HepG2 (cell line): ENCODE results near the gene SHC1. TPM values are rescaled to one million over a fixed set of nuclear protein-coding genes. Genes with fewer than 3 reads are reported as not detected.

Experiments
- ATAC-seq: fragments of 200-7000 bp; cut with Tn5 transposase; 3 replicates; pipeline ENCODE4 v1.9.1; 2020; ENCODE audit warnings: mild to moderate bottlenecking, moderate library complexity
- BruUV-seq: library from RNA; stranded (reverse); fragments of 400-500 nt; replicated peaks from 2 replicates; lab custom pipeline; 2021; lab: Mats Ljungman, UMichigan
- CTCF ChIA-PET: fragments of 300-600 bp; formaldehyde crosslinking; extraction: SDS; loops from one replicate; lab custom pipeline; 2021; ENCODE audit warnings: low total read pairs, inconsistent platforms, low intra/inter-chr PET ratio; lab: Yijun Ruan, JAX
- POLR2A ChIA-PET: fragments of 350-600 bp; sonication (Branson Sonifier 250); formaldehyde crosslinking; loops from one replicate; lab custom pipeline; 2020; ENCODE audit warnings: antibody characterized with exemption, inconsistent platforms; lab: Yijun Ruan, JAX
- DNase-seq: peaks from one replicate; pipeline ENCODE4 v3.0.0-alpha.2; 2015; ENCODE audit warnings: low spot score
- FAIRE-seq: peaks from 3 replicates; lab custom pipeline; 2011; peaks lifted over from hg19 to GRCh38; lab: Jason Lieb, UNC
- H2AFZ ChIP-seq: one replicate; pipeline ENCODE4 v1.6.1; 2011; ENCODE audit warnings: low read length, inconsistent platforms
- H3K27ac ChIP-seq: fragments of 300-600 bp; 3 replicates; pipeline ENCODE4 v1.8.0; 2011; ENCODE audit warnings: mixed run types, mild to moderate bottlenecking, mixed read lengths, low read length, inconsistent platforms; ENCODE audit not compliant: insufficient read depth; ENCODE audit errors: extremely low read length
- H3K27me3 ChIP-seq, 2 experiments: fragments of 200-600 bp in 1 of 2; 2 replicates in 1 of 2; 3 replicates in 1 of 2; pipeline versions ENCODE4 v1.6.0 to v1.8.0; 2011; ENCODE audit warnings: low read length in 2 of 2, mild to moderate bottlenecking in 2 of 2, moderate library complexity in 2 of 2, inconsistent platforms in 1 of 2; ENCODE audit not compliant: insufficient read depth in 2 of 2, control insufficient read depth in 1 of 2
- H3K36me3 ChIP-seq, 2 experiments: fragments of 200-600 bp in 1 of 2; replicated peaks in 1 of 2; 2 replicates in 1 of 2; 3 replicates in 1 of 2; pipeline versions ENCODE4 v1.5.1 to v1.8.0; 2011; ENCODE audit warnings: low read length in 2 of 2, inconsistent platforms in 1 of 2; ENCODE audit not compliant: insufficient read depth in 2 of 2, control insufficient read depth in 1 of 2
- H3K4me1 ChIP-seq: 2 replicates; pipeline ENCODE4 v1.5.1; 2012; ENCODE audit warnings: low read length, inconsistent platforms; ENCODE audit not compliant: insufficient read depth
- H3K4me2 ChIP-seq: 2 replicates; pipeline ENCODE4 v1.6.0; 2011; ENCODE audit warnings: low read depth, low read length, inconsistent platforms
- H3K4me3 ChIP-seq, 3 experiments: fragments of 200-600 bp in 1 of 3; sonication (generic), shearing (Covaris generic) in 1 of 3; replicated peaks in 1 of 3; 2 replicates each; pipeline ENCODE4 v1.5.1; 2011 to 2016; ENCODE audit warnings: low read length in 3 of 3, inconsistent platforms in 2 of 3, low read depth in 2 of 3, mild to moderate bottlenecking in 2 of 3, control low read depth in 1 of 3, mixed read lengths in 1 of 3; ENCODE audit not compliant: insufficient read depth in 1 of 3
- H3K79me2 ChIP-seq: one replicate; pipeline ENCODE4 v1.6.1; 2011; ENCODE audit warnings: low read length, inconsistent platforms; ENCODE audit not compliant: insufficient read depth
- H3K9ac ChIP-seq: 2 replicates; pipeline ENCODE4 v1.6.0; 2011; ENCODE audit warnings: mild to moderate bottlenecking, low read depth, low read length, inconsistent platforms; ENCODE audit not compliant: insufficient read depth
- H3K9me3 ChIP-seq: 2 replicates; pipeline ENCODE4 v1.5.1; 2012; ENCODE audit warnings: mild to moderate bottlenecking, low read length
- H4K20me1 ChIP-seq: 2 replicates; pipeline ENCODE4 v1.6.0; 2011; ENCODE audit warnings: inconsistent platforms, mild to moderate bottlenecking, low read length, moderate library complexity; ENCODE audit not compliant: insufficient read depth
- ARNT2 ChIP-seq: sonication (generic); formaldehyde crosslinking; IDR thresholded peaks from 2 replicates; pipeline ENCODE4 v1.8.0; 2022; ENCODE audit warnings: mild to moderate bottlenecking, low read depth, missing genetic modification reagents, moderate library complexity
- ATRX ChIP-seq: sonication (generic); formaldehyde crosslinking; IDR thresholded peaks from 2 replicates; pipeline ENCODE4 v1.4.0; 2020; ENCODE audit warnings: missing genetic modification reagents, borderline replicate concordance
- DNMT3B ChIP-seq: conservative IDR thresholded peaks from 2 replicates; pipeline ENCODE4 v1.6.1; 2016; ENCODE audit warnings: missing biosample characterization, control low read depth
- KDM2A ChIP-seq: sonication (generic); formaldehyde crosslinking; IDR thresholded peaks from 2 replicates; pipeline ENCODE4 v1.4.0; 2020; ENCODE audit warnings: low read depth, missing genetic modification reagents, borderline replicate concordance
- ZNF546 ChIP-seq: sonication (generic); formaldehyde crosslinking; conservative IDR thresholded peaks from 2 replicates; pipeline ENCODE4 v1.8.1; 2023; ENCODE audit warnings: mild to moderate bottlenecking, missing genetic modification reagents
- ZNF644 ChIP-seq: IDR thresholded peaks from 2 replicates; pipeline ENCODE4 v1.6.1; 2016; ENCODE audit warnings: low read depth
- ZNF75D ChIP-seq: sonication (generic); formaldehyde crosslinking; IDR thresholded peaks from 2 replicates; pipeline ENCODE4 v1.8.1; 2023; ENCODE audit warnings: missing genetic modification reagents, mild to moderate bottlenecking, borderline replicate concordance
- WGBS: methylation state at CpG from one replicate; pipeline ENCODE4 v1.1.6; 2017; ENCODE audit warnings: low lambda C conversion rate; 5-methylcytosine and 5-hydroxymethylcytosine counted together
- in situ Hi-C: cut with HindIII; loops from 2 replicates; pipeline ENCODE4 v1.10.0; 2017; ENCODE audit warnings: low pct_unique_long_range_greater_than_20kb; ENCODE audit not compliant: extremely low pct_ligation_motif_present
- intact Hi-C: fragments of 100-400 bp; cut with micrococcal nuclease; formaldehyde crosslinking; loops from one replicate; pipeline ENCODE4 v1.10.0; 2022; ENCODE audit not compliant: unreplicated experiment
- polyA plus RNA-seq, 8 experiments: library from polyadenylated mRNA; depleted of rRNA in 3 of 8; stranded (reverse) in 7 of 8; unstranded in 1 of 8; fragments of >200 nt; fragmentation: Illumina TruSeq in 4 of 8; extraction: Trizol in 4 of 8; gene quantifications; 2 replicates each; pipeline versions ENCODE4 v1.2.1 to v1.2.3, GENCODE V29; 2011 to 2016; ENCODE audit warnings: low read depth in 4 of 8, missing spikeins in 1 of 8, mixed read lengths in 1 of 8; ENCODE audit not compliant: insufficient read depth in 1 of 8
- total RNA-seq, 5 experiments: library from RNA; depleted of rRNA; stranded (reverse); fragments of >200 nt; fragmentation: Illumina TruSeq; extraction: Trizol; gene quantifications; 2 replicates each; pipeline ENCODE4 v1.2.3, GENCODE V29; 2016; ENCODE audit warnings: low read depth in 1 of 5
- TF ChIP-seq, protein P1 (sequence below): conservative IDR thresholded peaks from 2 replicates; pipeline ENCODE4 v1.6.1; 2018; ENCODE audit warnings: missing genetic modification reagents
- TF ChIP-seq, protein P2 (sequence below): sonication (generic); formaldehyde crosslinking; IDR thresholded peaks from 2 replicates; pipeline ENCODE4 v1.4.0; 2020; ENCODE audit warnings: mild to moderate bottlenecking, missing genetic modification reagents

Gene SHC1
- total and polyA plus RNA-seq, 2 of the 13 experiments (the other 11 are each of a cell fraction or from before 2014, with no cell fraction given) = 52.0 to 137 TPM

DNA sequence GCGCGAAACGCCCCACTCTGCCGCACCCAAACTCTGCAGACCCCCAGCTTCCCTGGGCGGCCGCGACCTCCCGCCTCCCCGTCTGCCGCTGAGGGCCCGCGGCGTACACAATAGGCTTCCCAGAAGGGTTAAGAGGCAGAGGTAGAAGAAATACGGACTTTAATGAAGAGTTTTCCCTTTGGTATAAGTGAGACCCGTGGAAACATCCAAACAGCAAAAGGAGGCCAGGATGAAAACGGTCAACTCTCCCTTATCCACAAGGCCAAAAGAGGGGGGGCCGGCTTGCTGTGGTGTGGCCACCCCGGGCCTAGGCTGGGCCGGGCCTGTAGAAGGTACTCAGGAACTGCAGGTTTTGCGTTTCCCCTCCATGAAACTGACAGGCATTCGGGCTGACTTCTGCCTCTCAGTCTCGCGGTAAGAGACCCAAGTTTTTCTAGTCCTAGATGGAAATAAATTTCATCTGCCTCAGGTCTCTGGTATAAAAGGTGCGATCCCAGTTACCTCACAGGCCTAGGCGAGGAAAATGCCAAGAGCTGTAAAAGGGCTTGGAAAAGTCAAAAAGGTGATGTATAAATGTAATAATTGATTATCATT is 8.3 kb downstream of the SHC1 start (continued):
- TF ChIP-seq ATRX (CRISPR knock-in tag) (no peak), DNMT3B (CRISPR knock-in tag) (no peak)

DNA sequence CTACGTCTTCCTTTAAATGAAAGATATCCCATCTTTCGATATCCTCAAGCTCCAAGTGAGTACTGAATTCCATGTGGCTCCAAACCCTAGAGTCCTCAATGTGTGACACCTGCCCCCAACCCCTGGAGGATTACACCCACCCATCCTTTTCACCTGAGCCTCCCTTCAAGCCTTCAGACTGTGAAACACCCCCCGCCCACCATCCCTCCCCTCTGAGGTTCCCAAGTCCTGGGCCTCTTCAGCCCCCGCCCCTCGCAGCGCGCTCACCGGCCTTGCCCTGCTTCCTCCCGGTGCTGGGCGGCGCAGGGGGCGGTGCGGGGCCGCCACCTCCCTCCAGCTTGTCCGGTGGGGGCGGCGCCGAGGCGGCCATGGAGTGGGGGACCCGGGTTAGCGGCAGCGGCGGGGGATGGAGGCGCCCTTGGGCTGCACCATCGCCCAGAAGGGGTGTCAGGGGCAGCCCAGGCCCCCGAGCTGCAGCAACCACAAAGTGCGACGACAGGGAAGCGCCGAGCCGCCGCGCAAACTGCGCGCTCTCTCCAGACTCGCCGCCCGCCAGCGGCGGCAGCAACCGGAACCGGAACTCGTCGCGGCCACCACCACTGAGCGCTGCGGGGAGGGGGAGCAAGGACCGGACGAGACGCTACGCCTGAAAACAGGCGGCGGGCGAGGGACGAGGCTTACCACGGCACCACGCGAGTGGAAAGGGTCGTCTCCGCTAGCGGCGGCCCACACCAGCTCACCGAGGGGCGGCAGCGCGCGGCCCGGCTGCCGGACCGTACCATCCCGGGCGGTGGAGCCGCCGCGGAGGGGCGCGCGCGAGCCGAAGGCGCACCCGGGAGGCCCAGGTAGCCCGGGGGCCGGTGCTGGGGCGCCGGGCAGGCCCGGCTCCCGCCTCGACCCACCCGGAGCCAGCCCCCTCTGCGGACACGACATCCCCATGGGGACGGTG is 9.1 kb downstream of the SHC1 start, which contains the start of gene PYGO2:
TSS of gene PYGO2 (minus strand) at position 576 of the 949 bp plus-strand sequence. CDS start at position 370, 206 bp downstream.
- Histone ChIP-seq H3K4me2 (peak within 1 kb of the TSS; percentile 92), H2AFZ (no peak within 1 kb of the TSS), H3K27ac (peak within 1 kb of the TSS; percentile 96), H3K9me3 (no peaks in the 10 kb centered on the region), H3K27me3 (no peaks in the 10 kb centered on the region; a peak in 1 of 5 replicates), H4K20me1 (no peaks in the 10 kb centered on the region), H3K9ac (peak within 1 kb of the TSS; percentile 97), H3K4me3 (peak within 1 kb of the TSS; percentile 72 to 87 (median 80)), H3K36me3 (peaks cover 14 to 45% of the 10 kb centered on the region in 2 experiments), H3K79me2 (peaks cover 17% of the 10 kb centered on the region), H3K4me1 (peaks cover 48% of the 10 kb centered on the region)
- FAIRE-seq (peak; percentile 55), DNase-seq (peak; percentile 65), ATAC-seq (peak; percentile 87)
- CTCF ChIA-PET = interaction anchor here (0.9 to 3.7 kb wide), 4 partner anchors 11 to 100 kb away, joined by 3 to 24 read pairs (median 4); no protein-coding TSS in a partner anchor
- WGBS = 3% methylated on average over 37 of the region's 93 CpGs
- POLR2A ChIA-PET = interaction anchor here (0.6 to 8.3 kb wide), 11 partner anchors 12 to 123 kb away, joined by 3 to 148 read pairs (median 8); partner anchors contain the start of genes ADAM15, CKS1B, FLAD1 and PMVK
- intact Hi-C loops (loop anchor here (2.0 kb wide), 1 partner anchor 39 kb away; no protein-coding TSS in a partner anchor), in situ Hi-C loops (loop anchor here (5.0 kb wide), 1 partner anchor 36 kb away; no protein-coding TSS in a partner anchor)
- BruUV-seq = no TSS peak
- TF ChIP-seq ZNF75D (CRISPR knock-in tag) (no peak), ZNF546 (peak; percentile 81), ZNF644 (CRISPR knock-in tag) (no peak), KDM2A (CRISPR knock-in tag) (peak; percentile 99), ARNT2 (CRISPR knock-in tag) (peak; percentile 87)
- TF ChIP-seq, protein P1, sequence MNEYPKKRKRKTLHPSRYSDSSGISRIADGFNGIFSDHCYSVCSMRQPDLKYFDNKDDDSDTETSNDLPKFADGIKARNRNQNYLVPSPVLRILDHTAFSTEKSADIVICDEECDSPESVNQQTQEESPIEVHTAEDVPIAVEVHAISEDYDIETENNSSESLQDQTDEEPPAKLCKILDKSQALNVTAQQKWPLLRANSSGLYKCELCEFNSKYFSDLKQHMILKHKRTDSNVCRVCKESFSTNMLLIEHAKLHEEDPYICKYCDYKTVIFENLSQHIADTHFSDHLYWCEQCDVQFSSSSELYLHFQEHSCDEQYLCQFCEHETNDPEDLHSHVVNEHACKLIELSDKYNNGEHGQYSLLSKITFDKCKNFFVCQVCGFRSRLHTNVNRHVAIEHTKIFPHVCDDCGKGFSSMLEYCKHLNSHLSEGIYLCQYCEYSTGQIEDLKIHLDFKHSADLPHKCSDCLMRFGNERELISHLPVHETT (CRISPR knock-in tag) = peak; percentile 97
- TF ChIP-seq, protein P2, sequence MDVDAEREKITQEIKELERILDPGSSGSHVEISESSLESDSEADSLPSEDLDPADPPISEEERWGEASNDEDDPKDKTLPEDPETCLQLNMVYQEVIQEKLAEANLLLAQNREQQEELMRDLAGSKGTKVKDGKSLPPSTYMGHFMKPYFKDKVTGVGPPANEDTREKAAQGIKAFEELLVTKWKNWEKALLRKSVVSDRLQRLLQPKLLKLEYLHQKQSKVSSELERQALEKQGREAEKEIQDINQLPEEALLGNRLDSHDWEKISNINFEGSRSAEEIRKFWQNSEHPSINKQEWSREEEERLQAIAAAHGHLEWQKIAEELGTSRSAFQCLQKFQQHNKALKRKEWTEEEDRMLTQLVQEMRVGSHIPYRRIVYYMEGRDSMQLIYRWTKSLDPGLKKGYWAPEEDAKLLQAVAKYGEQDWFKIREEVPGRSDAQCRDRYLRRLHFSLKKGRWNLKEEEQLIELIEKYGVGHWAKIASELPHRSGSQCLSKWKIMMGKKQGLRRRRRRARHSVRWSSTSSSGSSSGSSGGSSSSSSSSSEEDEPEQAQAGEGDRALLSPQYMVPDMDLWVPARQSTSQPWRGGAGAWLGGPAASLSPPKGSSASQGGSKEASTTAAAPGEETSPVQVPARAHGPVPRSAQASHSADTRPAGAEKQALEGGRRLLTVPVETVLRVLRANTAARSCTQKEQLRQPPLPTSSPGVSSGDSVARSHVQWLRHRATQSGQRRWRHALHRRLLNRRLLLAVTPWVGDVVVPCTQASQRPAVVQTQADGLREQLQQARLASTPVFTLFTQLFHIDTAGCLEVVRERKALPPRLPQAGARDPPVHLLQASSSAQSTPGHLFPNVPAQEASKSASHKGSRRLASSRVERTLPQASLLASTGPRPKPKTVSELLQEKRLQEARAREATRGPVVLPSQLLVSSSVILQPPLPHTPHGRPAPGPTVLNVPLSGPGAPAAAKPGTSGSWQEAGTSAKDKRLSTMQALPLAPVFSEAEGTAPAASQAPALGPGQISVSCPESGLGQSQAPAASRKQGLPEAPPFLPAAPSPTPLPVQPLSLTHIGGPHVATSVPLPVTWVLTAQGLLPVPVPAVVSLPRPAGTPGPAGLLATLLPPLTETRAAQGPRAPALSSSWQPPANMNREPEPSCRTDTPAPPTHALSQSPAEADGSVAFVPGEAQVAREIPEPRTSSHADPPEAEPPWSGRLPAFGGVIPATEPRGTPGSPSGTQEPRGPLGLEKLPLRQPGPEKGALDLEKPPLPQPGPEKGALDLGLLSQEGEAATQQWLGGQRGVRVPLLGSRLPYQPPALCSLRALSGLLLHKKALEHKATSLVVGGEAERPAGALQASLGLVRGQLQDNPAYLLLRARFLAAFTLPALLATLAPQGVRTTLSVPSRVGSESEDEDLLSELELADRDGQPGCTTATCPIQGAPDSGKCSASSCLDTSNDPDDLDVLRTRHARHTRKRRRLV = no peak
